Psoas muscle (tissue), 8 donors: ENCODE measurements around the gene KCNT2. TPM values are rescaled to one million over a fixed set of nuclear protein-coding genes. Genes with fewer than 3 reads are reported as not detected.

Source experiments
- ATAC-seq, 4 donors: fragments of 200-7000 bp; cut with Tn5 transposase; one replicate each; pipeline ENCODE4 v1.9.1; 2020; ENCODE audit warnings: moderate library complexity in 3 of 4, mild to moderate bottlenecking in 2 of 4
- DNase-seq, 2 donors: peaks; one replicate each; pipeline ENCODE4 v3.0.0-alpha.2; 2020
- H3K27ac ChIP-seq: fragments of 200-600 bp; one replicate; pipeline ENCODE4 v1.8.0; 2022
- H3K27me3 ChIP-seq, 3 donors: fragments of 200-600 bp in 1 of 3; one replicate each; pipeline versions ENCODE4 v1.6.1 to v1.8.0; 2013 to 2022; ENCODE audit warnings: low read length in 2 of 3, mild to moderate bottlenecking in 2 of 3, moderate library complexity in 1 of 3; ENCODE audit not compliant: insufficient read depth in 3 of 3
- H3K36me3 ChIP-seq, 2 donors: fragments of 200-600 bp in 1 of 2; one replicate each; pipeline versions ENCODE4 v1.6.1 to v1.8.0; 2013 to 2022; ENCODE audit warnings: low read depth in 1 of 2, mild to moderate bottlenecking in 1 of 2, moderate library complexity in 1 of 2; ENCODE audit not compliant: insufficient read depth in 1 of 2
- H3K4me1 ChIP-seq: fragments of 200-600 bp; one replicate; pipeline ENCODE4 v1.8.0; 2022
- H3K4me3 ChIP-seq: fragments of 200-600 bp; one replicate; pipeline ENCODE4 v1.8.0; 2022; ENCODE audit warnings: mild to moderate bottlenecking
- H3K9me3 ChIP-seq: fragments of 200-600 bp; one replicate; pipeline ENCODE4 v1.8.0; 2022
- WGBS, 3 donors: extraction: QIAGEN DNeasy Blood & Tissue Kit; methylation state at CpG; one replicate each; pipeline versions ENCODE4 v1.1.6 to v1.1.7; 2013; 5-methylcytosine and 5-hydroxymethylcytosine counted together
- intact Hi-C, 2 donors: fragments of 100-400 bp; cut with DNase I; formaldehyde crosslinking; loops; one replicate each; pipeline versions ENCODE4 v1.11.0 to v1.14.2; 2022
- polyA plus RNA-seq, 3 donors: library from polyadenylated mRNA; stranded (reverse); fragments of 200-250 nt; gene quantifications; one replicate each; pipeline ENCODE4 v1.2.3, GENCODE V29; 2013
- total RNA-seq, 4 donors: library from RNA; stranded (reverse); fragmentation: NEBNext Ultra II Directional in 2 of 4; extraction: Animal tissue kit (Norgen Biotek cat#: 25700) in 2 of 4; gene quantifications; one replicate each; pipeline versions ENCODE4 v1.2.1 to v1.2.4, GENCODE V29; 2021 to 2023
- TF ChIP-seq, protein P1 (sequence below): fragments of 200-600 bp; IDR thresholded peaks from one replicate; pipeline ENCODE4 v1.8.0; 2022; ENCODE audit warnings: antibody characterized with exemption
- donor health status: healthy with polysubstance abuse.
- donor health status: DM: no; HTN: no; CAD: no; lungs with moderate emphysema.
- donor health status: Bipolar disorder and iron deficiency.
- donor health status: healthy.
- donor health status: DM: yes; HTN: yes; CAD: no.
- donor health status: DM: no; HTN: no; CAD: no.
- donor health status: DM: no; HTN: no; CAD: no.
- donor health status: DM: yes; HTN: yes; CAD: no.

Gene KCNT2
- total and polyA plus RNA-seq, 7 donors: 0.04 to 1.2 (median 0.12) TPM

GRCh38 chr1:196438329-196438728 is 169.9 kb downstream of the KCNT2 start:
- no peaks in the 10 kb centered on the region for H3K9me3 ChIP-seq
- no peaks in the 10 kb centered on the region for H3K4me1 ChIP-seq
- TF ChIP-seq, protein P1, sequence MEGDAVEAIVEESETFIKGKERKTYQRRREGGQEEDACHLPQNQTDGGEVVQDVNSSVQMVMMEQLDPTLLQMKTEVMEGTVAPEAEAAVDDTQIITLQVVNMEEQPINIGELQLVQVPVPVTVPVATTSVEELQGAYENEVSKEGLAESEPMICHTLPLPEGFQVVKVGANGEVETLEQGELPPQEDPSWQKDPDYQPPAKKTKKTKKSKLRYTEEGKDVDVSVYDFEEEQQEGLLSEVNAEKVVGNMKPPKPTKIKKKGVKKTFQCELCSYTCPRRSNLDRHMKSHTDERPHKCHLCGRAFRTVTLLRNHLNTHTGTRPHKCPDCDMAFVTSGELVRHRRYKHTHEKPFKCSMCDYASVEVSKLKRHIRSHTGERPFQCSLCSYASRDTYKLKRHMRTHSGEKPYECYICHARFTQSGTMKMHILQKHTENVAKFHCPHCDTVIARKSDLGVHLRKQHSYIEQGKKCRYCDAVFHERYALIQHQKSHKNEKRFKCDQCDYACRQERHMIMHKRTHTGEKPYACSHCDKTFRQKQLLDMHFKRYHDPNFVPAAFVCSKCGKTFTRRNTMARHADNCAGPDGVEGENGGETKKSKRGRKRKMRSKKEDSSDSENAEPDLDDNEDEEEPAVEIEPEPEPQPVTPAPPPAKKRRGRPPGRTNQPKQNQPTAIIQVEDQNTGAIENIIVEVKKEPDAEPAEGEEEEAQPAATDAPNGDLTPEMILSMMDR: no peak
- H3K4me3 ChIP-seq: no peak overlapping the region
- intact Hi-C loops: no loop called here
- no peaks in the 10 kb centered on the region for H3K27me3 ChIP-seq
- no peaks in the 10 kb centered on the region for H3K36me3 ChIP-seq
- no peak for DNase-seq
- ATAC-seq: no peak
- 31 to 34% (median 31%) methylated on average over 2 of the region's 2 CpGs for WGBS, 3 donors
- H3K27ac ChIP-seq: no peak overlapping the region

DNA sequence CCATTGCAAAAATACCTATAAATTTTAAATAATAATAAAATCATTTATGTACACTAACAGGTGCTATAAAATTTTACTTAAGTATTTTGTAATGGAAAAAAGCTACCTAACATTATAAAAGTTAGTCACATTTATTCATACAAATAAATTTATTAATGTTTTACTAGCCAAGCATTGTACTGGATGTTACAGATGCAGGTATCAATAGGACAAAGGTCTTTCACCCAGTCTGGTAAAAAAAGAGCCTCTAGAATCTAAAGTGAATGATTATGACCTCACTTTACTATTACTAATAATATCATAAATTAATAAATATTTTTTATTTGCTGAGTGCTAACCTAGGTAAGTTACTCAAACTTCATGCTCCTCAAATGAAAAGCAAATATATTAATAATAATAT is 170.6 kb downstream of the KCNT2 start:
- TF ChIP-seq, protein P1: no peak
- no peaks in the 10 kb centered on the region for H3K9me3 ChIP-seq
- H3K27me3 ChIP-seq: no peaks in the 10 kb centered on the region
- no peak for DNase-seq
- H3K4me3 ChIP-seq: no peak overlapping the region
- ATAC-seq: no peak
- intact Hi-C loops: no loop called here
- H3K36me3 ChIP-seq: no peaks in the 10 kb centered on the region
- no peaks in the 10 kb centered on the region for H3K4me1 ChIP-seq
- no peak overlapping the region for H3K27ac ChIP-seq

DNA sequence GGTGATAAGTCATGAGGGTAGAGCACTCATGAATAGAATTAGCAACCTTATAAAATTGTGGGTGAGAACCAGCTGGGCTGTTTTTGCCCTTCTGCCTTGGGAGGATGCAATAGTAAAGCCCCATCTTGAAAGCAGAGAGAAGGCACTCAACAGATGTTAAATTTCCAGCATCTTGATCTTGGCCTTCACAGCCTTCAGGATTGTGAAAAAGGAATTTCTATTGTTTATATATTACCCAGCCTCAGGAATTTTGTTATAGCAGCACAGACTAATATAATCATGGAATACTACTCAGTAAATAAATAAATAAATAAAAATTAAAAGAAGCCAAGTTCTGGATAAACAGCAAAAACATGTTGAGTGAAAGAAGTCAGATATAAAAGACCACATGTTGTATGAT is 175.2 kb downstream of the KCNT2 start:
- no peak for ATAC-seq
- DNase-seq: no peak
- Histone ChIP-seq H3K27me3 (no peaks in the 10 kb centered on the region), H3K9me3 (no peaks in the 10 kb centered on the region), H3K36me3 (no peaks in the 10 kb centered on the region), H3K27ac (no peak overlapping the region), H3K4me1 (no peaks in the 10 kb centered on the region), H3K4me3 (no peak overlapping the region)
- intact Hi-C loops: no loop called here
- TF ChIP-seq, protein P1: no peak

- WGBS, 3 donors: 68 to 83% (median 73%) methylated on average over 5 of the region's 5 CpGs
- Histone ChIP-seq H3K36me3 (no peaks in the 10 kb centered on the region), H3K4me1 (no peaks in the 10 kb centered on the region), H3K27me3 (no peaks in the 10 kb centered on the region), H3K9me3 (no peaks in the 10 kb centered on the region), H3K27ac (no peak overlapping the region), H3K4me3 (no peak overlapping the region)
- intact Hi-C loops: no loop called here
- DNase-seq (no peak), ATAC-seq (no peak)
- TF ChIP-seq, protein P1: no peak
Observed at GRCh38 chr1:196427976-196428734, 180.1 kb downstream of the KCNT2 start.

GRCh38 chr1:196425513-196425912 is 182.7 kb downstream of the KCNT2 start:
- Histone ChIP-seq H3K4me3 (no peak overlapping the region), H3K4me1 (no peaks in the 10 kb centered on the region), H3K36me3 (no peaks in the 10 kb centered on the region), H3K27me3 (no peaks in the 10 kb centered on the region), H3K27ac (no peak overlapping the region), H3K9me3 (no peaks in the 10 kb centered on the region)
- DNase-seq (no peak), ATAC-seq (no peak)
- TF ChIP-seq, protein P1: no peak
- intact Hi-C loops: no loop called here
- WGBS, 3 donors: 86 to 88% (median 87%) methylated on average over 1 of the region's 1 CpG
